HEK293 (cell line): Measurements from ENCODE around the gene CSRP1.

ENCODE experiments used
- AEBP2 ChIP-seq: fragments of 450-650 bp; formaldehyde crosslinking; IDR thresholded peaks from 2 replicates; pipeline ENCODE4 v1.5.1; 2016; ENCODE audit warnings: missing biosample characterization, missing genetic modification characterization, borderline replicate concordance
- BCL11A ChIP-seq: fragments of 450-650 bp; formaldehyde crosslinking; IDR thresholded peaks from 2 replicates; pipeline ENCODE4 v1.5.1; 2016; ENCODE audit warnings: low read depth, missing biosample characterization, missing genetic modification characterization
- HIC1 ChIP-seq: fragments of 450-650 bp; formaldehyde crosslinking; IDR thresholded peaks from 2 replicates; pipeline ENCODE4 v1.5.1; 2016; ENCODE audit warnings: missing biosample characterization, missing genetic modification characterization
- INSM2 ChIP-seq: fragments of 450-650 bp; formaldehyde crosslinking; IDR thresholded peaks from 2 replicates; pipeline ENCODE4 v1.5.1; 2016; ENCODE audit warnings: missing biosample characterization, missing genetic modification characterization
- OSR2 ChIP-seq: fragments of 450-650 bp; formaldehyde crosslinking; IDR thresholded peaks from 2 replicates; pipeline ENCODE4 v1.5.1; 2016; ENCODE audit warnings: missing biosample characterization, missing genetic modification characterization
- SALL2 ChIP-seq: fragments of 450-650 bp; formaldehyde crosslinking; IDR thresholded peaks from 2 replicates; pipeline ENCODE4 v1.5.0; 2017; ENCODE audit warnings: missing biosample characterization, mild to moderate bottlenecking, missing genetic modification characterization, borderline replicate concordance
- WT1 ChIP-seq: fragments of 450-650 bp; formaldehyde crosslinking; IDR thresholded peaks from 2 replicates; pipeline ENCODE4 v1.5.1; 2016; ENCODE audit warnings: missing biosample characterization, missing genetic modification characterization
- ZBTB26 ChIP-seq: fragments of 450-650 bp; formaldehyde crosslinking; optimal IDR thresholded peaks from 2 replicates; pipeline ENCODE3; 2016; ENCODE audit warnings: missing biosample characterization, mild to moderate bottlenecking, missing genetic modification characterization
- ZBTB6 ChIP-seq: fragments of 450-650 bp; formaldehyde crosslinking; IDR thresholded peaks from 2 replicates; pipeline ENCODE4 v1.5.1; 2017; ENCODE audit warnings: missing biosample characterization, missing genetic modification characterization
- ZFP3 ChIP-seq: fragments of 450-650 bp; formaldehyde crosslinking; IDR thresholded peaks from 2 replicates; pipeline ENCODE4 v1.5.1; 2016; ENCODE audit warnings: low read depth, missing biosample characterization, missing genetic modification characterization
- ZNF157 ChIP-seq: fragments of 450-650 bp; formaldehyde crosslinking; IDR thresholded peaks from 2 replicates; pipeline ENCODE4 v1.5.1; 2016; ENCODE audit warnings: missing biosample characterization, missing genetic modification characterization
- ZNF174 ChIP-seq: fragments of 450-650 bp; formaldehyde crosslinking; IDR thresholded peaks from 2 replicates; pipeline ENCODE4 v1.5.0; 2017; ENCODE audit warnings: missing biosample characterization, mild to moderate bottlenecking, missing genetic modification characterization
- ZNF184 ChIP-seq: fragments of 450-650 bp; IDR thresholded peaks from 2 replicates; pipeline ENCODE4 v1.5.1; 2018; ENCODE audit warnings: missing biosample characterization, mild to moderate bottlenecking, missing genetic modification characterization
- ZNF214 ChIP-seq: fragments of 450-650 bp; formaldehyde crosslinking; IDR thresholded peaks from 2 replicates; pipeline ENCODE4 v1.5.1; 2017; ENCODE audit warnings: missing biosample characterization, mild to moderate bottlenecking, missing genetic modification characterization, borderline replicate concordance
- ZNF266 ChIP-seq: fragments of 450-650 bp; formaldehyde crosslinking; IDR thresholded peaks from 2 replicates; pipeline ENCODE4 v1.5.1; 2016; ENCODE audit warnings: missing biosample characterization, missing genetic modification characterization, low read depth
- ZNF324 ChIP-seq: fragments of 450-650 bp; formaldehyde crosslinking; IDR thresholded peaks from 2 replicates; pipeline ENCODE4 v1.5.1; 2016; ENCODE audit warnings: missing biosample characterization, missing genetic modification characterization
- ZNF48 ChIP-seq: fragments of 450-650 bp; formaldehyde crosslinking; IDR thresholded peaks from 2 replicates; pipeline ENCODE4 v1.5.1; 2016; ENCODE audit warnings: missing biosample characterization, missing genetic modification characterization
- ZNF658 ChIP-seq: fragments of 450-650 bp; formaldehyde crosslinking; IDR thresholded peaks from 2 replicates; pipeline ENCODE4; 2016; ENCODE audit warnings: missing biosample characterization, missing genetic modification characterization
- ZNF664 ChIP-seq: fragments of 450-650 bp; formaldehyde crosslinking; IDR thresholded peaks from 2 replicates; pipeline ENCODE4 v1.5.1; 2016; ENCODE audit warnings: missing biosample characterization, missing genetic modification characterization
- ZNF677 ChIP-seq: fragments of 450-650 bp; IDR thresholded peaks from 2 replicates; pipeline ENCODE4 v1.5.0; 2018; ENCODE audit warnings: missing biosample characterization, mild to moderate bottlenecking, missing genetic modification characterization, moderate library complexity
- ZNF747 ChIP-seq: fragments of 450-650 bp; formaldehyde crosslinking; IDR thresholded peaks from 2 replicates; pipeline ENCODE4 v1.5.1; 2016; ENCODE audit warnings: missing biosample characterization, missing genetic modification characterization
- ZNF791 ChIP-seq: fragments of 450-650 bp; formaldehyde crosslinking; IDR thresholded peaks from 2 replicates; pipeline ENCODE4 v1.5.1; 2016; ENCODE audit warnings: missing biosample characterization, missing genetic modification characterization
- ZNF830 ChIP-seq: fragments of 450-650 bp; IDR thresholded peaks from 2 replicates; pipeline ENCODE4 v1.5.0; 2018; ENCODE audit warnings: missing biosample characterization, missing genetic modification characterization, low read depth, mild to moderate bottlenecking, moderate library complexity
- ZSCAN23 ChIP-seq: fragments of 450-650 bp; formaldehyde crosslinking; IDR thresholded peaks from 2 replicates; pipeline ENCODE4 v1.5.1; 2016; ENCODE audit warnings: missing biosample characterization, missing genetic modification characterization
- ZSCAN5A ChIP-seq: fragments of 450-650 bp; formaldehyde crosslinking; IDR thresholded peaks from 2 replicates; pipeline ENCODE4 v1.5.1; 2016; ENCODE audit warnings: missing biosample characterization, missing genetic modification characterization

CSRP1 gene

GRCh38 chr1:201538612-201539551 is 32.0 kb upstream of the CSRP1 start, which contains the start of gene NAV1 (continued):
- no peak for TF ChIP-seq ZFP3 (tag by site-specific recombination)
- no peak for TF ChIP-seq INSM2 (tag by site-specific recombination)
- peak; percentile 69; the same call in 1 of the 2 replicates for TF ChIP-seq WT1 (tag by site-specific recombination)
- no peak for TF ChIP-seq ZNF664 (tag by site-specific recombination)
- no peak for TF ChIP-seq ZNF214 (tag by site-specific recombination)
- no peak for TF ChIP-seq ZNF266
- peak; percentile 33; the same call in 1 of the 2 replicates for TF ChIP-seq OSR2 (tag by site-specific recombination)
- TF ChIP-seq ZSCAN5A (tag by site-specific recombination) = no peak
- no peak for TF ChIP-seq ZNF184 (tag by site-specific recombination)
- TF ChIP-seq ZNF157 (tag by site-specific recombination) = no peak
- no peak for TF ChIP-seq ZNF677 (tag by site-specific recombination)
- no peak for TF ChIP-seq ZNF747 (tag by site-specific recombination)
- TF ChIP-seq ZNF324 (tag by site-specific recombination) = no peak
- no peak for TF ChIP-seq ZNF830 (tag by site-specific recombination)
- no peak for TF ChIP-seq ZNF48
- TF ChIP-seq HIC1 (tag by site-specific recombination) = peak; percentile 80
- TF ChIP-seq SALL2 (tag by site-specific recombination) = no peak
- no peak for TF ChIP-seq ZNF174 (tag by site-specific recombination)
- TF ChIP-seq ZBTB26 (tag by site-specific recombination) = peak; percentile 90
- TF ChIP-seq BCL11A (tag by site-specific recombination) = no peak
- TF ChIP-seq AEBP2 = no peak
- TF ChIP-seq ZSCAN23 = no peak
- TF ChIP-seq ZNF791 = no peak
- TF ChIP-seq ZNF658 = no peak
- TF ChIP-seq ZBTB6 (tag by site-specific recombination) = peak; percentile 2; the same call in 1 of the 2 replicates
